ENCODE measurements around the gene FRMD8.

The FRMD8 gene

DNA sequence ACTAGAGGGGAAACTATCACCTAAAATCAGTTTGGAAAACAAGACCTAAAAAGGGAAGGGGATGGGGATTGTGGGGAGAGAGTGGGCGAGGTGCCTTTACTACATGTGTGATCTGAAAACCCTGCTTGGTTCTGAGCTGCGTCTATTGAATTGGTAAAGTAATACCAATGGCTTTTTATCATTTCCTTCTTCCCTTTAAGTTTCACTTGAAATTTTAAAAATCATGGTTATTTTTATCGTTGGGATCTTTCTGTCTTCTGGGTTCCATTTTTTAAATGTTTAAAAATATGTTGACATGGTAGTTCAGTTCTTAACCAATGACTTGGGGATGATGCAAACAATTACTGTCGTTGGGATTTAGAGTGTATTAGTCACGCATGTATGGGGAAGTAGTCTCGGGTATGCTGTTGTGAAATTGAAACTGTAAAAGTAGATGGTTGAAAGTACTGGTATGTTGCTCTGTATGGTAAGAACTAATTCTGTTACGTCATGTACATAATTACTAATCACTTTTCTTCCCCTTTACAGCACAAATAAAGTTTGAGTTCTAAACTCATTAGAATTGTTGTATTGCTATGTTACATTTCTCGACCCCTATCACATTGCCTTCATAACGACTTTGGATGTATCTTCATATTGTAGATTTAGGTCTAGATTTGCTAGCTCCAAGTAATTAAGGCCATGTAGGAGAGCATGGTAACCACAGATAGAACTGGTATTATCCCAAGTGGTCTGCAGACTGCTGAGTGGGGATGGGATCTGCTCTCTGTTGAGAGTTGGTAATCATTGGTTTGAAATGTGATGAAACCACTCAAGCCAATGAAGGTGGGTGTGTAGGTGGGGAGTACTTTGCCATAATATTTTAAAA is 39.8 kb downstream of the FRMD8 start:
- DNase-seq: no peak

GRCh38 chr11:65426839-65427690 is 40.6 kb downstream of the FRMD8 start:
- DNase-seq: no peak

GRCh38 chr11:65427691-65428577 is 41.5 kb downstream of the FRMD8 start:
- peak; percentile 55 for DNase-seq

GRCh38 chr11:65428578-65429067 is 42.2 kb downstream of the FRMD8 start:
- DNase-seq: no peak

DNA sequence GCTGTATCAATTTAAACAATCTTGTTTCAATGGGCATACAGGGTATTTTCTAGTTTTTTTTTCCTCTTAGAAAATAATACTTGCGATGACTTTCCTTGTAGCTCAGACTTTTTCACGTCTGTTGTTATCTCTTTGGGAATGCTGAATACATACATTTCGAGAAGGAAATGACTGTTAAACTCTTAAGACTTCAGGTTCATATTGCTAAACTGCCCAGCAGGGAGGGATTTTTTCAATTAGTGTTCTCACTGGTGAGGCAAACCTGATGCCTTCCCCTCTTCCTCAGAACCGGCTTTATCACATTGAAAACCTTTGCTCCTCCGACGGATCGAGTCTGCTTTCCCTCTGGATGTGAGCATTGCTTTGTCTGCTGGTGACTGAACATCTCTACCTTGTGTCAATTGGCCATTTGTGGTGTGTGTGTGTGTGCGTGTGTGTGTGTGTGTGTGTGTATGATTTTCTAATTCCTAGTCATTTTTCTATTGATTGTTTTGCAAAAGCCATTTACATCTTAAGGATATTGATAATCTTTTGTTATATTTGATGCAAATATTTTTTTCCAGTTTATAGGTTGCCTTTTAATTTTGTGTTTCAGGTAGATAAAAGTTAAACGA is 42.7 kb downstream of the FRMD8 start:
- no peak for DNase-seq

DNA sequence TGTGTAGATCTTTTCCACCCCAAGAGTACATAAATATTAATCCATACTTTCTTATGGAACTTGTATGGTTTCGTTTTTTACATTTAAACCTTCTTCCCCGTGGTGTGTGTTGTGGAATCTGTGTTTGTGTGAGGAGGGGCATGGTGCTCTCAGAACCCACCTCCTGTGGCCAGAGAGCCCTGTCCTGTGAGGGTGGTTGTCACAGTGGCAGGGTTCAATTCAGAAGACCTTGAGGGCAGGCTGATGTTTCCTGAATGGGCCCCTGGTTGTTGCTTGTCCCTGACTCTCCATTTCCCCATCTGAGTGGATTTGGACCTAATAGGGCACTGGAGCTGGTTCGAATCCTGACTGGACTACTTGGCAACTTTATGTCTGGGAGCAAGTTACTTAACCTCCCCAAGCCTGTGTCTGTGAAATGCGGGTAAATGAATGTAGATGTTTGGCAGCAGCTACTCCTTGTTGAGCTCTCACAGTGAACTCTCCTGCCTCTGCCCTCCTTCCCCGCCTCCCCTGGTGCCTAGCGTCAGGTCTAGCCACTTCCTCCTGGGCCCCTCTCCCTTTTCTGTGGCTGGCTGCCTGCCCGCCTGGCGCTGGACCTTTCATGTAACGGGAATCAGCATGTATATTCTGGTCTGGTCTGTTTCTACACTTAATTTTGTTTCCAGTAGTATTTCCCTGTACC is 43.4 kb downstream of the FRMD8 start:
- peak; percentile 76 for DNase-seq

- DNase-seq: no peak
Observed at GRCh38 chr11:65430406-65431217, 44.2 kb downstream of the FRMD8 start.

DNA sequence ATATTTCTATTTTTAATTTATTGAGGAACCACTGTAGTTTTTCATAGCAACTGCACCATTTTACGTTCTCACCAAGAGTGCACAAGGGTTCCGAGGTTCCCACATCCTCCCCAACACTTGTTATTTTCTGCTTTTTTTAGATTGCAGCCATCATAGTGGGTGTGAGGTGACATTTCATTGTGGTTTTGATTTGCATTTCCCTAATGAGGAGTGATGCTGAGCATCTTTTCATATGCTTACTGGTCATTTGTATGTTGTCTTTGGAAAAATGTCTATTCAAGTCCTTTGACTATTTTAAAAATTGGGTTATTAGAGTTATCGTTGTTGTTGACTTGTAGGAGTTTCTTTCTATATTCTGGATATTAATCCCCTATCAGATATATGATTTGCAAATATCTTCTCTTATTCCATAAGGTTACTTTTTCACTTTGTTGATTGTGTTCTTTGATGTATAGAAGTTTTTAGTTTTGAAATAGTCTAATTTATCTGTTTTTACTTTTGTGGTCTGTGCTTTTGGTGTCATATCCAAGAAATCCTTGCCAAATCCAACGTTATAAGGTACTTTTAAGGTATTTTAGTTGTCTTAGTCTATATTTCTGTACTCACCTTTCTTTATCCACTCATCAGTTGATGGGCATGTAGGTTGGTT is 45.1 kb downstream of the FRMD8 start:
- DNase-seq: no peak

GRCh38 chr11:65432100-65432650 is 45.7 kb downstream of the FRMD8 start:
- DNase-seq: no peak

GRCh38 chr11:65432686-65433582 is 46.5 kb downstream of the FRMD8 start:
- no peak for DNase-seq

GRCh38 chr11:65433657-65434056 is 47.2 kb downstream of the FRMD8 start:
- no peak for DNase-seq

- no peak for DNase-seq
Observed at GRCh38 chr11:65434057-65434666, 47.7 kb downstream of the FRMD8 start.

GRCh38 chr11:65434667-65435410 is 48.4 kb downstream of the FRMD8 start:
- DNase-seq: no peak

DNA sequence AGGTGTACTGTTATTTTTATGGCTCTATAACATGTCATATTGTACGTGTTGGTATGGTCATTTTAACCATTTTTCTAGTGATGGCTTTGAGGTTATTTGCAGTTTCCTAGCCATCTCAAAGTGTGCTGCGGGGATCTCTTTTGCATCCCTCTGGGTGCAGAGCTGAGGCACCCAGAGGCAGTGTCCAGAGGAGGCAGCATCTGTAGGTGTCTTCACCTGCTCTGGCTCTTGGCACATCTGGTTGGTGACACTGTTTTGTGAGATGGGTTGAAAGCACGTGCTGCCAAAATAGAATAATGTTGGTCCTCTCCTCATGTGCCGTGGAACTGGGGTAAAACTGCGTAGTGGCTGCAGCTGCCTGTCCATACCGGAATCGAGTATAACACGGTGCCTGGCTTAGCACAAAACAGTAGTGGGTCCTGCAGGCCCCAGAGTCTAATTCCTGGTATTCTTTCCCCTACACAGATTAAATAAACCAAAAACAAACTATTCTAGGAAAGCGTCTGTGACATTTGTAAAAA is 49.0 kb downstream of the FRMD8 start:
- no peak for DNase-seq

DNA sequence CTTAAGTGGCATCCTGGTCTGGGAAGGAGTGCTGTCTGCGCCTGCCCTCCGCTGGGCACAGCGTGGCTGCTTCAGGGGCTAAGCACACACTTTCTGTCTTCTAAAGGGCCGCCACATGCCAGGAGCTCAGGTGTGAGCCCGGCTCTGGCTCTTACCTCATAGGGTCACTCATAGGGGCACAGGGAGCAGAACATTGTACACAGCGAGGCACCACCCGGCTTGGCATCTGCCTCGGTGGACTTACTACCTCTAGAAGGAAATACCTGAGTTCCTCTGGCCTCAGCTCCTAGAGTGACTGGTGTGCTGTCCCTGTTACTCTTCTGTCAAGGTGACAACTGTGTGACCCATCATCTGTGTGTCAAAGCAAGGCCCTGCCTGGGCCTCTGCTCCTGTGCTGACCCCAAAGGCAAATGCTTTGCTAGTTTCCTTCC is 49.6 kb downstream of the FRMD8 start:
- DNase-seq: no peak

- DNase-seq: no peak
Observed at GRCh38 chr11:65436412-65437032, 50.1 kb downstream of the FRMD8 start.

Data from NCI-H2029 treated with DMSO at 0.1 percent for 48 hours (cell line).